GM23338 (cell line): ENCODE data around the gene HTR4. TPM values are rescaled to one million over a fixed set of nuclear protein-coding genes. Genes with fewer than 3 reads are reported as not detected.
A peak's percentile ranks its signal among the peaks of the same experiment; 100 is the strongest.

Experiments
- ATAC-seq: fragments of 200-7000 bp; cut with Tn5 transposase; 3 replicates; pipeline ENCODE4 v1.9.1; 2020
- DNase-seq: peaks from one replicate; pipeline ENCODE4 v3.0.0-alpha.2; 2015; ENCODE audit warnings: low spot score
- H2AFZ ChIP-seq: fragments of 200-600 bp; sonication (generic); 2 replicates; pipeline ENCODE4 v1.8.0; 2016; ENCODE audit warnings: antibody characterized with exemption, mild to moderate bottlenecking, moderate library complexity
- H3F3A ChIP-seq: fragments of 200-600 bp; sonication (generic); replicated peaks from 2 replicates; pipeline ENCODE4 v1.8.0; 2017; ENCODE audit warnings: antibody characterized with exemption, mixed run types, low read depth
- H3K27ac ChIP-seq: fragments of 200-600 bp; sonication (generic); 2 replicates; pipeline ENCODE4 v1.6.1; 2016; ENCODE audit warnings: low read depth
- H3K27me3 ChIP-seq: fragments of 200-600 bp; sonication (generic); 2 replicates; pipeline ENCODE4 v1.8.0; 2016; ENCODE audit warnings: mild to moderate bottlenecking, mixed run types, moderate library complexity; ENCODE audit not compliant: insufficient read depth
- H3K36me3 ChIP-seq: fragments of 200-600 bp; sonication (generic); 2 replicates; pipeline ENCODE4 v1.8.0; 2016; ENCODE audit warnings: mild to moderate bottlenecking; ENCODE audit not compliant: insufficient read depth
- H3K4me1 ChIP-seq: fragments of 200-600 bp; sonication (generic); 2 replicates; pipeline ENCODE4 v1.8.0; 2016; ENCODE audit warnings: mild to moderate bottlenecking, moderate library complexity; ENCODE audit not compliant: insufficient read depth
- H3K4me2 ChIP-seq: fragments of 200-600 bp; sonication (generic); 2 replicates; pipeline ENCODE4 v1.7.1; 2017; ENCODE audit warnings: mixed run types
- H3K4me3 ChIP-seq: fragments of 200-600 bp; sonication (generic); 2 replicates; pipeline ENCODE4 v1.6.1; 2016; ENCODE audit warnings: mixed run types
- H3K79me2 ChIP-seq: fragments of 200-600 bp; sonication (generic); replicated peaks from 2 replicates; pipeline ENCODE4 v1.8.0; 2017; ENCODE audit warnings: mild to moderate bottlenecking; ENCODE audit not compliant: insufficient read depth
- H3K9me2 ChIP-seq: fragments of 200-600 bp; sonication (generic); 2 replicates; pipeline ENCODE4 v1.8.0; 2017; ENCODE audit not compliant: insufficient read depth
- H4K20me1 ChIP-seq: fragments of 200-600 bp; sonication (generic); replicated peaks from 2 replicates; pipeline ENCODE4 v1.8.0; 2017; ENCODE audit warnings: mild to moderate bottlenecking; ENCODE audit not compliant: insufficient read depth
- H3K27ac Mint-ChIP-seq: 2 replicates; pipeline ENCODE4 v1.8.0; 2020; ENCODE audit warnings: inconsistent platforms, mild to moderate bottlenecking, moderate library complexity, mixed read lengths
- H3K27me3 Mint-ChIP-seq: 3 replicates; pipeline ENCODE4 v1.8.0; 2022; ENCODE audit warnings: low read depth, mild to moderate bottlenecking, moderate library complexity, mixed read lengths, inconsistent platforms; ENCODE audit not compliant: insufficient read depth, poor library complexity
- H3K36me3 Mint-ChIP-seq: 3 replicates; pipeline ENCODE4 v1.8.0; 2021; ENCODE audit warnings: low read depth, mild to moderate bottlenecking, inconsistent platforms, moderate library complexity, mixed read lengths
- H3K4me1 Mint-ChIP-seq: 3 replicates; pipeline ENCODE4 v1.8.0; 2020; ENCODE audit warnings: mild to moderate bottlenecking, inconsistent platforms, mixed read lengths
- H3K4me3 Mint-ChIP-seq: 3 replicates; pipeline ENCODE4 v1.8.0; 2021; ENCODE audit warnings: moderate library complexity, mild to moderate bottlenecking, inconsistent platforms, mixed read lengths
- H3K9me3 Mint-ChIP-seq: 3 replicates; pipeline ENCODE4 v1.8.0; 2020; ENCODE audit warnings: moderate library complexity, mild to moderate bottlenecking, inconsistent platforms, mixed read lengths
- CREB1 ChIP-seq: fragments of 250-450 bp; sonication (Bioruptor Pico); IDR thresholded peaks from 2 replicates; pipeline ENCODE4 v1.5.0; 2020; ENCODE audit warnings: low read depth, mild to moderate bottlenecking, moderate library complexity
- EZH2 ChIP-seq: fragments of 200-600 bp; sonication (generic); IDR thresholded peaks from one replicate; pipeline ENCODE4 v1.8.0; 2017; ENCODE audit warnings: antibody characterized with exemption, mild to moderate bottlenecking, low read depth; ENCODE audit not compliant: unreplicated experiment
- JUNB ChIP-seq: IDR thresholded peaks from one replicate; pipeline ENCODE4 v1.6.1; 2016; ENCODE audit warnings: antibody characterized with exemption; ENCODE audit not compliant: unreplicated experiment
- NANOG ChIP-seq: IDR thresholded peaks from 2 replicates; pipeline ENCODE4 v1.6.1; 2016; ENCODE audit warnings: antibody characterized with exemption, borderline replicate concordance
- POLR2AphosphoS5 ChIP-seq: IDR thresholded peaks from 2 replicates; pipeline ENCODE4 v1.6.1; 2016; ENCODE audit warnings: antibody characterized with exemption, low read depth
- ZNF114 ChIP-seq: fragments of 250-450 bp; sonication (Bioruptor Pico); IDR thresholded peaks from 2 replicates; pipeline ENCODE4 v1.5.0; 2020; ENCODE audit warnings: mild to moderate bottlenecking, moderate library complexity
- polyA plus RNA-seq: library from polyadenylated mRNA; unstranded; fragments of >200 nt; fragmentation: Nextera tagmentation; extraction: Ambion mirVana; gene quantifications from 2 replicates; pipeline ENCODE4 v1.2.1, GENCODE V29; 2016
- total RNA-seq: library from RNA; depleted of rRNA; stranded (reverse); fragments of >200 nt; shearing (Covaris generic); gene quantifications from 2 replicates; pipeline ENCODE4 v1.2.3, GENCODE V29; 2014
- TF ChIP-seq, protein P1 (sequence below): fragments of 250-450 bp; sonication (Bioruptor Pico); IDR thresholded peaks from 2 replicates; pipeline ENCODE4 v1.5.0; 2020; ENCODE audit warnings: mild to moderate bottlenecking, moderate library complexity
- TF ChIP-seq, protein P2 (sequence below): IDR thresholded peaks from 2 replicates; pipeline ENCODE4 v1.6.1; 2016; ENCODE audit warnings: antibody characterized with exemption

The HTR4 gene
- total and polyA plus RNA-seq, 2 experiments from 2014 or later, result 0.10 TPM; not detected in 1

DNA sequence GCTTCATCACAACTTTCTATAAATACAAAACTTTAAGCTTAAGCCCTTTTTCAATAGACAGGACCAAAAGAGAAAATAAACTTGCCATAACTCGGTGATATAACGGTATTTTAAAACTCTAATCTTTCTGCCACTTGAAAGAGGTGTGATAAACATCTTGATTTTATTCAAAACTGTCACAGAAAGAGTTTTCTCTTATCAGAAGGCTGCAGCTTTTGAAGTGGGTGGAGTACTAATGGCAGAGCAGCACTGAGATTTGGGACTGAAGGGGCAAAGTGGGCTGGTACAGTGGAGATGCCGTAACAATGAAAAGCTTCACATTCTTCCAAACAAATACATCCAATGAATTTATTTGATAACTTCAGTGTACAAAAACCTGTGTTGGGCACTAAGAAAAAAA is 178.0 kb downstream of the HTR4 start (continued):
- TF ChIP-seq, protein P1, sequence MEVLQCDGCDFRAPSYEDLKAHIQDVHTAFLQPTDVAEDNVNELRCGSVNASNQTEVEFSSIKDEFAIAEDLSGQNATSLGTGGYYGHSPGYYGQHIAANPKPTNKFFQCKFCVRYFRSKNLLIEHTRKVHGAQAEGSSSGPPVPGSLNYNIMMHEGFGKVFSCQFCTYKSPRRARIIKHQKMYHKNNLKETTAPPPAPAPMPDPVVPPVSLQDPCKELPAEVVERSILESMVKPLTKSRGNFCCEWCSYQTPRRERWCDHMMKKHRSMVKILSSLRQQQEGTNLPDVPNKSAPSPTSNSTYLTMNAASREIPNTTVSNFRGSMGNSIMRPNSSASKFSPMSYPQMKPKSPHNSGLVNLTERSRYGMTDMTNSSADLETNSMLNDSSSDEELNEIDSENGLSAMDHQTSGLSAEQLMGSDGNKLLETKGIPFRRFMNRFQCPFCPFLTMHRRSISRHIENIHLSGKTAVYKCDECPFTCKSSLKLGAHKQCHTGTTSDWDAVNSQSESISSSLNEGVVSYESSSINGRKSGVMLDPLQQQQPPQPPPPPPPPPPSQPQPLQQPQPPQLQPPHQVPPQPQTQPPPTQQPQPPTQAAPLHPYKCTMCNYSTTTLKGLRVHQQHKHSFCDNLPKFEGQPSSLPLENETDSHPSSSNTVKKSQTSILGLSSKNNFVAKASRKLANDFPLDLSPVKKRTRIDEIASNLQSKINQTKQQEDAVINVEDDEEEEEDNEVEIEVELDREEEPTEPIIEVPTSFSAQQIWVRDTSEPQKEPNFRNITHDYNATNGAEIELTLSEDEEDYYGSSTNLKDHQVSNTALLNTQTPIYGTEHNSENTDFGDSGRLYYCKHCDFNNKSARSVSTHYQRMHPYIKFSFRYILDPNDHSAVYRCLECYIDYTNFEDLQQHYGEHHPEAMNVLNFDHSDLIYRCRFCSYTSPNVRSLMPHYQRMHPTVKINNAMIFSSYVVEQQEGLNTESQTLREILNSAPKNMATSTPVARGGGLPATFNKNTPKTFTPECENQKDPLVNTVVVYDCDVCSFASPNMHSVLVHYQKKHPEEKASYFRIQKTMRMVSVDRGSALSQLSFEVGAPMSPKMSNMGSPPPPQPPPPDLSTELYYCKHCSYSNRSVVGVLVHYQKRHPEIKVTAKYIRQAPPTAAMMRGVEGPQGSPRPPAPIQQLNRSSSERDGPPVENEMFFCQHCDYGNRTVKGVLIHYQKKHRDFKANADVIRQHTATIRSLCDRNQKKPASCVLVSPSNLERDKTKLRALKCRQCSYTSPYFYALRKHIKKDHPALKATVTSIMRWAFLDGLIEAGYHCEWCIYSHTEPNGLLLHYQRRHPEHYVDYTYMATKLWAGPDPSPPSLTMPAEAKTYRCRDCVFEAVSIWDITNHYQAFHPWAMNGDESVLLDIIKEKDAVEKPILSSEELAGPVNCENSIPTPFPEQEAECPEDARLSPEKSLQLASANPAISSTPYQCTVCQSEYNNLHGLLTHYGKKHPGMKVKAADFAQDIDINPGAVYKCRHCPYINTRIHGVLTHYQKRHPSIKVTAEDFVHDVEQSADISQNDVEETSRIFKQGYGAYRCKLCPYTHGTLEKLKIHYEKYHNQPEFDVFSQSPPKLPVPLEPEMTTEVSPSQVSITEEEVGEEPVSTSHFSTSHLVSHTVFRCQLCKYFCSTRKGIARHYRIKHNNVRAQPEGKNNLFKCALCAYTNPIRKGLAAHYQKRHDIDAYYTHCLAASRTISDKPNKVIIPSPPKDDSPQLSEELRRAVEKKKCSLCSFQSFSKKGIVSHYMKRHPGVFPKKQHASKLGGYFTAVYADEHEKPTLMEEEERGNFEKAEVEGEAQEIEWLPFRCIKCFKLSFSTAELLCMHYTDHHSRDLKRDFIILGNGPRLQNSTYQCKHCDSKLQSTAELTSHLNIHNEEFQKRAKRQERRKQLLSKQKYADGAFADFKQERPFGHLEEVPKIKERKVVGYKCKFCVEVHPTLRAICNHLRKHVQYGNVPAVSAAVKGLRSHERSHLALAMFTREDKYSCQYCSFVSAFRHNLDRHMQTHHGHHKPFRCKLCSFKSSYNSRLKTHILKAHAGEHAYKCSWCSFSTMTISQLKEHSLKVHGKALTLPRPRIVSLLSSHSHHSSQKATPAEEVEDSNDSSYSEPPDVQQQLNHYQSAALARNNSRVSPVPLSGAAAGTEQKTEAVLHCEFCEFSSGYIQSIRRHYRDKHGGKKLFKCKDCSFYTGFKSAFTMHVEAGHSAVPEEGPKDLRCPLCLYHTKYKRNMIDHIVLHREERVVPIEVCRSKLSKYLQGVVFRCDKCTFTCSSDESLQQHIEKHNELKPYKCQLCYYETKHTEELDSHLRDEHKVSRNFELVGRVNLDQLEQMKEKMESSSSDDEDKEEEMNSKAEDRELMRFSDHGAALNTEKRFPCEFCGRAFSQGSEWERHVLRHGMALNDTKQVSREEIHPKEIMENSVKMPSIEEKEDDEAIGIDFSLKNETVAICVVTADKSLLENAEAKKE (CRISPR knock-in tag), result no peak

DNA sequence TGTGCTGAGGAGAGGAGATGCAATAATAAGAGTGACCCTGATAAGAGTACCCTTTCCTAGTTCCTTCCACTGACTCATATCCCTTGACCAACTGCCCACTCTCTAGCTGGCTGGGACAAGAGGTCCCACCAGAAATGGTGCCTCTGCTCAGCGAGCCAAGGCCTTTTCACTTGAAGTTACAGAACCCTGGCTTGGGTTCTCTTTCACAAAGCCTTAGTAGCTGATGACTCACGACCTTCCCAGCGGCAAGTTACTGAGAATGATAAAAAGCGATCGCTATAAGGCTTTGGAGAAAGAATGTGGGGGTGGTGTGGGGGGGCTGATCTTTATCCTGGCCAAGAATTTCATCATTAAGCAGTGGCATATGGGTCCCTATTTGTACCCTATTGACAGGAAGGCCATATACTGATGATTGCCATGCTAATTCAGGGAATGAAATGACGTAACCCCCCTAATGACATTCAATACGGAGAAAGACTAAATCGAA is 180.3 kb downstream of the HTR4 start:
- DNase-seq, result peak; percentile 17
- Histone ChIP-seq H3K27ac (no peak overlapping the region), H3K4me3 (no peak overlapping the region), H3F3A (no peaks in the 10 kb centered on the region), H3K79me2 (no peaks in the 10 kb centered on the region), H4K20me1 (no peaks in the 10 kb centered on the region), H3K4me2 (no peak overlapping the region), H3K9me2 (no peaks in the 10 kb centered on the region), H3K4me1 (no peaks in the 10 kb centered on the region), H3K27me3 (no peaks in the 10 kb centered on the region), H3K36me3 (no peaks in the 10 kb centered on the region), H2AFZ (0 out of 2 replicates have a peak overlapping the region, but pooled peaks have one; percentile 18)
- H3K9me3 Mint-ChIP-seq, result no peaks in the 10 kb centered on the region
- no peak overlapping the region for H3K4me3 Mint-ChIP-seq
- no peak overlapping the region for H3K27ac Mint-ChIP-seq
- H3K27me3 Mint-ChIP-seq, result no peaks in the 10 kb centered on the region
- no peaks in the 10 kb centered on the region for H3K36me3 Mint-ChIP-seq
- no peak; the same call in 2 of the 3 replicates for ATAC-seq
- H3K4me1 Mint-ChIP-seq, result no peaks in the 10 kb centered on the region
- no peak for TF ChIP-seq POLR2AphosphoS5
- no peak for TF ChIP-seq JUNB
- TF ChIP-seq, protein P2, sequence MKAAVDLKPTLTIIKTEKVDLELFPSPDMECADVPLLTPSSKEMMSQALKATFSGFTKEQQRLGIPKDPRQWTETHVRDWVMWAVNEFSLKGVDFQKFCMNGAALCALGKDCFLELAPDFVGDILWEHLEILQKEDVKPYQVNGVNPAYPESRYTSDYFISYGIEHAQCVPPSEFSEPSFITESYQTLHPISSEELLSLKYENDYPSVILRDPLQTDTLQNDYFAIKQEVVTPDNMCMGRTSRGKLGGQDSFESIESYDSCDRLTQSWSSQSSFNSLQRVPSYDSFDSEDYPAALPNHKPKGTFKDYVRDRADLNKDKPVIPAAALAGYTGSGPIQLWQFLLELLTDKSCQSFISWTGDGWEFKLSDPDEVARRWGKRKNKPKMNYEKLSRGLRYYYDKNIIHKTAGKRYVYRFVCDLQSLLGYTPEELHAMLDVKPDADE, result no peak
- TF ChIP-seq EZH2, result no peak
- TF ChIP-seq ZNF114 (CRISPR knock-in tag), result no peak
- no peak for TF ChIP-seq NANOG
- TF ChIP-seq CREB1 (CRISPR knock-in tag), result no peak
- TF ChIP-seq, protein P1 (CRISPR knock-in tag), result no peak
